ENCODE results near the gene PTGER2.

- TF ChIP-seq MAX (IDR thresholded peaks at IDR 0.05) = no peak
- no peak for TF ChIP-seq ZBTB33 (IDR thresholded peaks at IDR 0.05; ENCODE audit: extremely low read depth, insufficient replicate concordance, low read length)
- TF ChIP-seq POLR2A (IDR thresholded peaks at IDR 0.05; ENCODE audit: borderline replicate concordance, extremely low read depth, insufficient read depth, insufficient read length) = no peak
- TF ChIP-seq POLR2AphosphoS5 (IDR thresholded peaks at IDR 0.05; ENCODE audit: low read depth, low read length) = no peak
- TF ChIP-seq CTCF (IDR thresholded peaks at IDR 0.05 in 2 of 3, conservative IDR thresholded peaks at IDR 0.05 in 1 of 3; ENCODE audit: borderline replicate concordance in 1 of 3, insufficient read depth in 1 of 3, low read depth in 2 of 3, low read length in 2 of 3) = no peak
- TF ChIP-seq EZH2phosphoT487 (IDR thresholded peaks at IDR 0.05; ENCODE audit: borderline replicate concordance) = no peak
- no peak for TF ChIP-seq SRF (IDR thresholded peaks at IDR 0.05; ENCODE audit: low read depth)
- no peak for TF ChIP-seq EZH2 (IDR thresholded peaks at IDR 0.05)
- TF ChIP-seq SIN3A (IDR thresholded peaks at IDR 0.05; ENCODE audit: low read depth) = no peak
- TF ChIP-seq ATF3 (IDR thresholded peaks at IDR 0.05) = no peak
Observed at GRCh38 chr14:52269982-52270381, 44.1 kb upstream of the PTGER2 start.
